DOHH2 (cell line): ENCODE data around the gene SERPINA5.

Experiments used
- H3F3A ChIP-seq: fragments of 200-600 bp; sonication (generic), shearing (Covaris generic); 2 replicates; pipeline ENCODE4 v1.6.0; 2016; ENCODE audit warnings: antibody characterized with exemption, mild to moderate bottlenecking; ENCODE audit not compliant: control insufficient read depth, insufficient read depth
- H3K27ac ChIP-seq: fragments of 200-600 bp; sonication (generic); 2 replicates; pipeline ENCODE4 v1.5.1; 2014; ENCODE audit warnings: low read depth, mild to moderate bottlenecking, low read length, moderate library complexity
- H3K27me3 ChIP-seq: fragments of 200-600 bp; sonication (generic); 2 replicates; pipeline ENCODE4 v1.6.1; 2014; ENCODE audit warnings: mild to moderate bottlenecking, low read length, mixed read lengths; ENCODE audit not compliant: control insufficient read depth
- H3K36me3 ChIP-seq: fragments of 200-600 bp; sonication (generic); 2 replicates; pipeline ENCODE4 v1.6.1; 2014; ENCODE audit warnings: mild to moderate bottlenecking, low read length, moderate library complexity, mixed read lengths; ENCODE audit not compliant: control insufficient read depth
- H3K4me1 ChIP-seq: fragments of 200-600 bp; sonication (generic); 2 replicates; pipeline ENCODE4 v1.6.1; 2014; ENCODE audit warnings: mild to moderate bottlenecking, low read length, mixed read lengths; ENCODE audit not compliant: control insufficient read depth
- H3K4me2 ChIP-seq: fragments of 200-600 bp; sonication (generic); 2 replicates; pipeline ENCODE4 v1.6.0; 2014; ENCODE audit warnings: mild to moderate bottlenecking, low read length, moderate library complexity
- H3K4me3 ChIP-seq: fragments of 200-600 bp; sonication (generic); 2 replicates; pipeline ENCODE4 v1.5.1; 2014; ENCODE audit warnings: mild to moderate bottlenecking, low read length, mixed read lengths
- H3K79me2 ChIP-seq: fragments of 200-600 bp; sonication (generic); 2 replicates; pipeline ENCODE4 v1.6.1; 2014; ENCODE audit warnings: mild to moderate bottlenecking, low read length, mixed read lengths; ENCODE audit not compliant: control insufficient read depth
- H3K9me2 ChIP-seq: fragments of 200-600 bp; sonication (generic); replicated peaks from 2 replicates; pipeline ENCODE4 v1.6.1; 2014; ENCODE audit warnings: mild to moderate bottlenecking, low read length, mixed read lengths; ENCODE audit not compliant: control insufficient read depth
- H3K9me3 ChIP-seq: fragments of 200-600 bp; sonication (generic); 2 replicates; pipeline ENCODE4 v1.6.1; 2014; ENCODE audit warnings: antibody characterized with exemption, low read length, mixed read lengths; ENCODE audit not compliant: control insufficient read depth, insufficient read depth
- H4K20me1 ChIP-seq: fragments of 200-600 bp; sonication (generic); 2 replicates; pipeline ENCODE4 v1.6.0; 2014; ENCODE audit warnings: low read depth, mild to moderate bottlenecking, antibody characterized with exemption, low read length, moderate library complexity; ENCODE audit not compliant: control insufficient read depth, insufficient read depth
- EZH2phosphoT487 ChIP-seq: fragments of 200-600 bp; sonication (generic); IDR thresholded peaks from 2 replicates; pipeline ENCODE4 v1.6.1; 2017; ENCODE audit warnings: borderline replicate concordance, mild to moderate bottlenecking, antibody characterized with exemption, low read length, moderate library complexity, mixed read lengths
- TF ChIP-seq, protein P1 (sequence below): fragments of 200-600 bp; sonication (generic); IDR thresholded peaks from one replicate; pipeline ENCODE4 v1.5.1; 2014; ENCODE audit warnings: antibody characterized with exemption, mild to moderate bottlenecking, low read depth, low read length; ENCODE audit not compliant: poor library complexity, severe bottlenecking

Gene SERPINA5

DNA sequence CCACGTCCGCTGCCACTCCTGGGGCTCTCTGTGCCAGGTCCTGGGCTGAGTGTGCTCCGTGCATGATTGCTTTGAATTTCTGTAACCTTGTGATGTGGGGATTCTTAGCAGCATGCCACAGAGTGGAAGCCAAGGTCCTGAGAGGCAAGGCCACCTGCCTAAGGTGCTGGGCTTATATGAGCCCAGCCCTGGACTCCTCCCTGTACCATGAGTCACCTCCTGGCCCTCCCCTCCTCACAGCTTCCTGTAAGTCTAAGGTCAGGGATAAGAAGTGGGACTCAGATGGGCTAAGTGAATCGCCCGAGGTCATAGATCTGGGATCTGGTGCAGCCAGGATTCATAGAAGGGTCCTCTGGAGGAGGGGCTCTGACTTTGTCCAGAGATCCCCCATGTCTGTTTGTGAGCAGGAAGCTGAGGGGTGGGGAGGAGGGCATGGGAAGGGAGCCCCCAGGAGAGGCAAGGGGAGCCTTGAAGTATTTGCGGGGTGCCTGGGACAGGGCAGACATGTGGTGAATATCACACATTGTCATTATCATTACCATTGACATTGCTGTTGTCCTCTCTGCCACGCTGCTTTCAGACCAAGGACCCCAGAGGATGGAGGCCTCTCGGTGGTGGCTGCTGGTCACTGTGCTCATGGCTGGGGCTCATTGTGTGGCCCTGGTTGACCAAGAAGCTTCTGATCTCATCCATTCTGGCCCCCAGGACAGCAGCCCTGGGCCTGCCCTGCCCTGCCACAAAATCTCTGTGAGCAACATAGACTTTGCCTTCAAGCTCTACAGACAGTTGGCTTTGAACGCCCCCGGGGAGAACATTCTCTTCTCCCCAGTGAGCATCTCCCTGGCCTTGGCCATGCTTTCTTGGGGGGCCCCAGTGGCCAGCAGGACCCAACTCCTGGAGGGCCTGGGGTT lies 59.8 kb downstream of the SERPINA5 start:
- H3K4me1 ChIP-seq: no peaks in the 10 kb centered on the region
- H3K36me3 ChIP-seq: no peaks in the 10 kb centered on the region
- no peaks in the 10 kb centered on the region for H3F3A ChIP-seq
- no peaks in the 10 kb centered on the region for H3K79me2 ChIP-seq
- no peaks in the 10 kb centered on the region for H4K20me1 ChIP-seq
- H3K9me3 ChIP-seq: no peaks in the 10 kb centered on the region
- H3K27ac ChIP-seq: no peak overlapping the region
- no peaks in the 10 kb centered on the region for H3K9me2 ChIP-seq
- TF ChIP-seq, protein P1, sequence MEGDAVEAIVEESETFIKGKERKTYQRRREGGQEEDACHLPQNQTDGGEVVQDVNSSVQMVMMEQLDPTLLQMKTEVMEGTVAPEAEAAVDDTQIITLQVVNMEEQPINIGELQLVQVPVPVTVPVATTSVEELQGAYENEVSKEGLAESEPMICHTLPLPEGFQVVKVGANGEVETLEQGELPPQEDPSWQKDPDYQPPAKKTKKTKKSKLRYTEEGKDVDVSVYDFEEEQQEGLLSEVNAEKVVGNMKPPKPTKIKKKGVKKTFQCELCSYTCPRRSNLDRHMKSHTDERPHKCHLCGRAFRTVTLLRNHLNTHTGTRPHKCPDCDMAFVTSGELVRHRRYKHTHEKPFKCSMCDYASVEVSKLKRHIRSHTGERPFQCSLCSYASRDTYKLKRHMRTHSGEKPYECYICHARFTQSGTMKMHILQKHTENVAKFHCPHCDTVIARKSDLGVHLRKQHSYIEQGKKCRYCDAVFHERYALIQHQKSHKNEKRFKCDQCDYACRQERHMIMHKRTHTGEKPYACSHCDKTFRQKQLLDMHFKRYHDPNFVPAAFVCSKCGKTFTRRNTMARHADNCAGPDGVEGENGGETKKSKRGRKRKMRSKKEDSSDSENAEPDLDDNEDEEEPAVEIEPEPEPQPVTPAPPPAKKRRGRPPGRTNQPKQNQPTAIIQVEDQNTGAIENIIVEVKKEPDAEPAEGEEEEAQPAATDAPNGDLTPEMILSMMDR: no peak
- TF ChIP-seq EZH2phosphoT487: no peak
- no peaks in the 10 kb centered on the region for H3K27me3 ChIP-seq
- H3K4me2 ChIP-seq: no peak overlapping the region
- H3K4me3 ChIP-seq: no peak overlapping the region

DNA sequence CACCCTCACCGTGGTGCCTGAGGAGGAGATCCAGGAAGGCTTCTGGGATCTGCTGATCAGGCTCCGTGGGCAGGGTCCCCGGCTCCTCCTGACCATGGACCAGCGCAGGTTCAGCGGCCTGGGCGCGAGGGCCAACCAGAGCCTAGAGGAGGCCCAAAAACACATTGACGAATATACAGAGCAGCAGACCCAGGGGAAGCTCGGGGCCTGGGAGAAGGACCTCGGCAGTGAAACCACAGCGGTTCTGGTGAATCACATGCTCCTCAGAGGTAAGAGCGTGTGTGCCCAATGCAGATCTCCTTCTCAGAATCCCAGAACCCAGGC lies 60.4 kb downstream of the SERPINA5 start:
- H3K79me2 ChIP-seq: no peaks in the 10 kb centered on the region
- H4K20me1 ChIP-seq: no peaks in the 10 kb centered on the region
- no peaks in the 10 kb centered on the region for H3K4me1 ChIP-seq
- H3F3A ChIP-seq: no peaks in the 10 kb centered on the region
- H3K9me2 ChIP-seq: no peaks in the 10 kb centered on the region
- H3K4me2 ChIP-seq: no peak overlapping the region
- TF ChIP-seq EZH2phosphoT487: no peak
- TF ChIP-seq, protein P1: no peak
- no peak overlapping the region for H3K4me3 ChIP-seq
- no peaks in the 10 kb centered on the region for H3K9me3 ChIP-seq
- no peak overlapping the region for H3K27ac ChIP-seq
- H3K27me3 ChIP-seq: no peaks in the 10 kb centered on the region
- H3K36me3 ChIP-seq: no peaks in the 10 kb centered on the region
